GM23338 (cell line): ENCODE results near the gene LST1. TPM values are rescaled to one million over a fixed set of nuclear protein-coding genes. Genes with fewer than 3 reads are reported as not detected.

Experiments used
- ATAC-seq: fragments of 200-7000 bp; cut with Tn5 transposase; 3 replicates; pipeline ENCODE4 v1.9.1; 2020
- DNase-seq: peaks from one replicate; pipeline ENCODE4 v3.0.0-alpha.2; 2015; ENCODE audit warnings: low spot score
- H2AFZ ChIP-seq: fragments of 200-600 bp; sonication (generic); 2 replicates; pipeline ENCODE4 v1.8.0; 2016; ENCODE audit warnings: antibody characterized with exemption, mild to moderate bottlenecking, moderate library complexity
- H3F3A ChIP-seq: fragments of 200-600 bp; sonication (generic); replicated peaks from 2 replicates; pipeline ENCODE4 v1.8.0; 2017; ENCODE audit warnings: antibody characterized with exemption, mixed run types, low read depth
- H3K27ac ChIP-seq: fragments of 200-600 bp; sonication (generic); 2 replicates; pipeline ENCODE4 v1.6.1; 2016; ENCODE audit warnings: low read depth
- H3K27me3 ChIP-seq: fragments of 200-600 bp; sonication (generic); 2 replicates; pipeline ENCODE4 v1.8.0; 2016; ENCODE audit warnings: mild to moderate bottlenecking, mixed run types, moderate library complexity; ENCODE audit not compliant: insufficient read depth
- H3K36me3 ChIP-seq: fragments of 200-600 bp; sonication (generic); 2 replicates; pipeline ENCODE4 v1.8.0; 2016; ENCODE audit warnings: mild to moderate bottlenecking; ENCODE audit not compliant: insufficient read depth
- H3K4me1 ChIP-seq: fragments of 200-600 bp; sonication (generic); 2 replicates; pipeline ENCODE4 v1.8.0; 2016; ENCODE audit warnings: mild to moderate bottlenecking, moderate library complexity; ENCODE audit not compliant: insufficient read depth
- H3K4me2 ChIP-seq: fragments of 200-600 bp; sonication (generic); 2 replicates; pipeline ENCODE4 v1.7.1; 2017; ENCODE audit warnings: mixed run types
- H3K4me3 ChIP-seq: fragments of 200-600 bp; sonication (generic); 2 replicates; pipeline ENCODE4 v1.6.1; 2016; ENCODE audit warnings: mixed run types
- H3K79me2 ChIP-seq: fragments of 200-600 bp; sonication (generic); replicated peaks from 2 replicates; pipeline ENCODE4 v1.8.0; 2017; ENCODE audit warnings: mild to moderate bottlenecking; ENCODE audit not compliant: insufficient read depth
- H3K9me2 ChIP-seq: fragments of 200-600 bp; sonication (generic); 2 replicates; pipeline ENCODE4 v1.8.0; 2017; ENCODE audit not compliant: insufficient read depth
- H4K20me1 ChIP-seq: fragments of 200-600 bp; sonication (generic); replicated peaks from 2 replicates; pipeline ENCODE4 v1.8.0; 2017; ENCODE audit warnings: mild to moderate bottlenecking; ENCODE audit not compliant: insufficient read depth
- H3K27ac Mint-ChIP-seq: 2 replicates; pipeline ENCODE4 v1.8.0; 2020; ENCODE audit warnings: inconsistent platforms, mild to moderate bottlenecking, moderate library complexity, mixed read lengths
- H3K27me3 Mint-ChIP-seq: 3 replicates; pipeline ENCODE4 v1.8.0; 2022; ENCODE audit warnings: low read depth, mild to moderate bottlenecking, moderate library complexity, mixed read lengths, inconsistent platforms; ENCODE audit not compliant: insufficient read depth, poor library complexity
- H3K36me3 Mint-ChIP-seq: 3 replicates; pipeline ENCODE4 v1.8.0; 2021; ENCODE audit warnings: low read depth, mild to moderate bottlenecking, inconsistent platforms, moderate library complexity, mixed read lengths
- H3K4me1 Mint-ChIP-seq: 3 replicates; pipeline ENCODE4 v1.8.0; 2020; ENCODE audit warnings: mild to moderate bottlenecking, inconsistent platforms, mixed read lengths
- H3K4me3 Mint-ChIP-seq: 3 replicates; pipeline ENCODE4 v1.8.0; 2021; ENCODE audit warnings: moderate library complexity, mild to moderate bottlenecking, inconsistent platforms, mixed read lengths
- H3K9me3 Mint-ChIP-seq: 3 replicates; pipeline ENCODE4 v1.8.0; 2020; ENCODE audit warnings: moderate library complexity, mild to moderate bottlenecking, inconsistent platforms, mixed read lengths
- CREB1 ChIP-seq: fragments of 250-450 bp; sonication (Bioruptor Pico); IDR thresholded peaks from 2 replicates; pipeline ENCODE4 v1.5.0; 2020; ENCODE audit warnings: low read depth, mild to moderate bottlenecking, moderate library complexity
- ETS1 ChIP-seq: IDR thresholded peaks from 2 replicates; pipeline ENCODE4 v1.6.1; 2016; ENCODE audit warnings: antibody characterized with exemption
- EZH2 ChIP-seq: fragments of 200-600 bp; sonication (generic); IDR thresholded peaks from one replicate; pipeline ENCODE4 v1.8.0; 2017; ENCODE audit warnings: antibody characterized with exemption, mild to moderate bottlenecking, low read depth; ENCODE audit not compliant: unreplicated experiment
- EZH2phosphoT487 ChIP-seq: fragments of 200-600 bp; sonication (generic); IDR thresholded peaks from one replicate; pipeline ENCODE4 v1.8.1; 2018; ENCODE audit warnings: antibody characterized with exemption; ENCODE audit not compliant: unreplicated experiment
- JUNB ChIP-seq: IDR thresholded peaks from one replicate; pipeline ENCODE4 v1.6.1; 2016; ENCODE audit warnings: antibody characterized with exemption; ENCODE audit not compliant: unreplicated experiment
- NANOG ChIP-seq: IDR thresholded peaks from 2 replicates; pipeline ENCODE4 v1.6.1; 2016; ENCODE audit warnings: antibody characterized with exemption, borderline replicate concordance
- ZNF114 ChIP-seq: fragments of 250-450 bp; sonication (Bioruptor Pico); IDR thresholded peaks from 2 replicates; pipeline ENCODE4 v1.5.0; 2020; ENCODE audit warnings: mild to moderate bottlenecking, moderate library complexity
- ZNF331 ChIP-seq: fragments of 250-450 bp; sonication (Bioruptor Pico); IDR thresholded peaks from 2 replicates; pipeline ENCODE4 v1.5.0; 2020; ENCODE audit warnings: low read depth, mild to moderate bottlenecking, moderate library complexity
- ZNF462 ChIP-seq: fragments of 250-450 bp; sonication (Bioruptor Pico); IDR thresholded peaks from 2 replicates; pipeline ENCODE4 v1.5.0; 2020; ENCODE audit warnings: mild to moderate bottlenecking, moderate library complexity
- polyA plus RNA-seq: library from polyadenylated mRNA; unstranded; fragments of >200 nt; fragmentation: Nextera tagmentation; extraction: Ambion mirVana; gene quantifications from 2 replicates; pipeline ENCODE4 v1.2.1, GENCODE V29; 2016
- total RNA-seq: library from RNA; depleted of rRNA; stranded (reverse); fragments of >200 nt; shearing (Covaris generic); gene quantifications from 2 replicates; pipeline ENCODE4 v1.2.3, GENCODE V29; 2014

The LST1 gene
- total and polyA plus RNA-seq, 2 experiments from 2014 or later: 0.37 TPM; not detected in 1

GRCh38 chr6:31582230-31582643 lies 3.8 kb upstream of the LST1 start, which contains the start of gene LTB:
TSS of gene LTB (minus strand) at chr6:31582424. CDS start at chr6:31582417, 7 bp downstream.
- H3K36me3 ChIP-seq: no peaks in the 10 kb centered on the region
- no peaks in the 10 kb centered on the region for H4K20me1 ChIP-seq
- Mint-ChIP-seq H3K27me3 (peaks cover 34% of the 10 kb centered on the region), H3K9me3 (peaks cover 3% of the 10 kb centered on the region; the same call in 1 of the 3 replicates), H3K27ac (peak within 1 kb of the TSS; percentile 60; the same call in 1 of the 2 replicates), H3K4me3 (peak within 1 kb of the TSS; percentile 95), H3K36me3 (no peaks in the 10 kb centered on the region), H3K4me1 (peaks cover 24% of the 10 kb centered on the region)
- peak within 1 kb of the TSS; percentile 95 for H3K4me3 ChIP-seq
- ATAC-seq (no peak), DNase-seq (no peak)
- peaks cover 4% of the 10 kb centered on the region; the same call in 1 of the 2 replicates for H3K4me1 ChIP-seq
- no peaks in the 10 kb centered on the region for H3K9me2 ChIP-seq
- H3K79me2 ChIP-seq: no peaks in the 10 kb centered on the region
- H3K27ac ChIP-seq: no peak within 1 kb of the TSS
- H2AFZ ChIP-seq: peak within 1 kb of the TSS; percentile 99
- peak within 1 kb of the TSS; percentile 96 for H3K4me2 ChIP-seq
- TF ChIP-seq ETS1 (no peak), JUNB (no peak), CREB1 (CRISPR knock-in tag) (no peak), EZH2phosphoT487 (no peak), ZNF114 (CRISPR knock-in tag) (no peak), NANOG (no peak), ZNF331 (CRISPR knock-in tag) (no peak), ZNF462 (no peak), EZH2 (no peak)
- peaks cover 20% of the 10 kb centered on the region for H3K27me3 ChIP-seq
- no peaks in the 10 kb centered on the region for H3F3A ChIP-seq
